Measurements from ENCODE around the gene PTPRJ. TPM values are rescaled to one million over a fixed set of nuclear protein-coding genes. Genes with fewer than 3 reads are reported as not detected.

Gene PTPRJ
- polyA plus RNA-seq, 1 donor (not counting 4 experiments of a cell fraction or from before 2014, with no cell fraction given) = 0.84 TPM

DNA sequence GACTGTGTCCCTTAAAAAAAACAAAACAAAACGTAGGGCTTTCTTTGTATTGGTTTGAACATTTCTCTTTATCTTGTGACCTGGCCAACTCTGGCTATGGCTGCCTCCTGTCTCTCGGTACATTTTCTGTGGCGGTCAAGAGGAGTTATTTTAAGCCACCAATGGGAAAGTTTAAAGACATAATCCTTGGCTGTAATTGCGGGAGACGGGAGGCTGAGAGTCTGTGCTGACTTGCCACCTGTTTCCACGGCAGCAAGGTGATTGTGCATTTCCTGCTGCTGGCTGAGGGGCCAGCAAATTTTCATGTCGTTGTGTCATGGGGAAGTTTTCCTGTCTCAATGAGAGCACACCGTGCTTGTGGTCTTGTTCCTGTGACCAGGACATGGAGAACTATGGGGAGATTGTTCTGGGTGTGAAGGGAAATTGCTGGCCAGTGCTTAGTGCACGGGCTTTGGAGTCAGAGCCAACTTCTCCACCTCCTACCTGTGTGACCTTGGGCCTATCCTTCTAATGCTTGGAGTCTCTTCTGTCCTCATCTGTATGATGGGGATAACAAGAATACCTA is 11.0 kb downstream of the PTPRJ start:
- no peak overlapping the region for H2AFZ ChIP-seq (ENCODE audit: control insufficient read depth, low read length)
- no peaks in the 10 kb centered on the region for H3K79me2 ChIP-seq (ENCODE audit: control insufficient read depth, insufficient read depth, low read length)
- no peak overlapping the region for H3K27ac ChIP-seq (ENCODE audit: control insufficient read depth, insufficient read depth, low read length)
- no peak overlapping the region for H3K4me3 ChIP-seq (ENCODE audit: control insufficient read depth in 2 of 3, extremely low read depth in 1 of 3, insufficient read depth in 2 of 3, low read depth in 1 of 3, low read length in 3 of 3)
- H3K27me3 ChIP-seq (ENCODE audit: control insufficient read depth, extremely low read depth, insufficient read depth, low read length) = no peaks in the 10 kb centered on the region
- no peaks in the 10 kb centered on the region for H3K9me3 ChIP-seq (ENCODE audit: control insufficient read depth, low read depth, low read length)
- TF ChIP-seq EZH2 (IDR thresholded peaks at IDR 0.05; ENCODE audit: low read length) = no peak
- TF ChIP-seq, protein P1, sequence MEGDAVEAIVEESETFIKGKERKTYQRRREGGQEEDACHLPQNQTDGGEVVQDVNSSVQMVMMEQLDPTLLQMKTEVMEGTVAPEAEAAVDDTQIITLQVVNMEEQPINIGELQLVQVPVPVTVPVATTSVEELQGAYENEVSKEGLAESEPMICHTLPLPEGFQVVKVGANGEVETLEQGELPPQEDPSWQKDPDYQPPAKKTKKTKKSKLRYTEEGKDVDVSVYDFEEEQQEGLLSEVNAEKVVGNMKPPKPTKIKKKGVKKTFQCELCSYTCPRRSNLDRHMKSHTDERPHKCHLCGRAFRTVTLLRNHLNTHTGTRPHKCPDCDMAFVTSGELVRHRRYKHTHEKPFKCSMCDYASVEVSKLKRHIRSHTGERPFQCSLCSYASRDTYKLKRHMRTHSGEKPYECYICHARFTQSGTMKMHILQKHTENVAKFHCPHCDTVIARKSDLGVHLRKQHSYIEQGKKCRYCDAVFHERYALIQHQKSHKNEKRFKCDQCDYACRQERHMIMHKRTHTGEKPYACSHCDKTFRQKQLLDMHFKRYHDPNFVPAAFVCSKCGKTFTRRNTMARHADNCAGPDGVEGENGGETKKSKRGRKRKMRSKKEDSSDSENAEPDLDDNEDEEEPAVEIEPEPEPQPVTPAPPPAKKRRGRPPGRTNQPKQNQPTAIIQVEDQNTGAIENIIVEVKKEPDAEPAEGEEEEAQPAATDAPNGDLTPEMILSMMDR (optimal IDR thresholded peaks at IDR 0.05 in 1 of 3, IDR thresholded peaks at IDR 0.05 in 1 of 3, conservative IDR thresholded peaks at IDR 0.05 in 1 of 3; ENCODE audit: extremely low read depth in 1 of 3, insufficient read depth in 2 of 3, low read length in 3 of 3) = no peak
- H3K36me3 ChIP-seq (ENCODE audit: control insufficient read depth in 2 of 2, extremely low read depth in 1 of 2, insufficient read depth in 2 of 2, low read length in 2 of 2) = no peaks in the 10 kb centered on the region
- H3K4me1 ChIP-seq (ENCODE audit: control insufficient read depth, extremely low read depth, insufficient read depth, low read length) = peaks cover 7% of the 10 kb centered on the region
- no peaks in the 10 kb centered on the region for H4K20me1 ChIP-seq (ENCODE audit: control insufficient read depth, extremely low read depth, insufficient read depth, low read length)
- no peak for FAIRE-seq
- no peak for DNase-seq (ENCODE audit: low read depth, low spot score)
- no peaks in the 10 kb centered on the region for H3K9me1 ChIP-seq (ENCODE audit: control insufficient read depth, extremely low read depth, insufficient read depth, low read length)
- H3K9ac ChIP-seq (ENCODE audit: control insufficient read depth, extremely low read depth, insufficient read depth, low read length) = no peak overlapping the region
- dilution Hi-C loops (cut with MboI; ENCODE audit: extremely low pct_ligation_motif_present, low sequenced_read_pairs) = no loop called here
- H3K4me2 ChIP-seq (ENCODE audit: control insufficient read depth, extremely low read depth, insufficient read depth, low read depth, low read length) = peak overlapping the region; percentile 44

DNA sequence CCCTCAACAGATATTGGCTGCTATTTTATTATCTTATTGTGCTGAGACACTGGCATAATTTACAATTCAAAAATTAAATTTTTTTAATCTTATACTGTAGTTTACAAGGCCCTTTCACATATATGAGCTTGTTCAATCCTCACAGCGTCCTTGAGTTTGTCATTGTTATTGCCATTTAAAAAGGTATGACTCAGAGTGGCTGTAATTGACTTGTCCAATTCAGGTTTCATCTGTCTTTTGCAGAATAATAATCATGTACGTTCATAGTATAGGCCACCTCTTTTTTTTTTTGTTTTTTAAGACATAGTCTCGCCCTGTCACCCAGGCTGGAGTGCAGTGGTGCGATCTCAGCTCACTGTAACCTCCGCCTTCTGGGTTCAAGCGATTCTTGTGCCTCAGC is 11.5 kb downstream of the PTPRJ start:
- Histone ChIP-seq H3K4me1 (ENCODE audit: control insufficient read depth, extremely low read depth, insufficient read depth, low read length) (peaks cover 7% of the 10 kb centered on the region), H3K36me3 (ENCODE audit: control insufficient read depth in 2 of 2, extremely low read depth in 1 of 2, insufficient read depth in 2 of 2, low read length in 2 of 2) (no peaks in the 10 kb centered on the region), H3K79me2 (ENCODE audit: control insufficient read depth, insufficient read depth, low read length) (no peaks in the 10 kb centered on the region), H2AFZ (ENCODE audit: control insufficient read depth, low read length) (no peak overlapping the region), H3K27ac (ENCODE audit: control insufficient read depth, insufficient read depth, low read length) (no peak overlapping the region), H4K20me1 (ENCODE audit: control insufficient read depth, extremely low read depth, insufficient read depth, low read length) (no peaks in the 10 kb centered on the region), H3K4me3 (ENCODE audit: control insufficient read depth in 2 of 3, extremely low read depth in 1 of 3, insufficient read depth in 2 of 3, low read depth in 1 of 3, low read length in 3 of 3) (no peak overlapping the region), H3K9ac (ENCODE audit: control insufficient read depth, extremely low read depth, insufficient read depth, low read length) (no peak overlapping the region), H3K4me2 (ENCODE audit: control insufficient read depth, extremely low read depth, insufficient read depth, low read depth, low read length) (no peak overlapping the region), H3K9me3 (ENCODE audit: control insufficient read depth, low read depth, low read length) (no peaks in the 10 kb centered on the region), H3K9me1 (ENCODE audit: control insufficient read depth, extremely low read depth, insufficient read depth, low read length) (no peaks in the 10 kb centered on the region), H3K27me3 (ENCODE audit: control insufficient read depth, extremely low read depth, insufficient read depth, low read length) (no peaks in the 10 kb centered on the region)
- FAIRE-seq = no peak
- dilution Hi-C loops (cut with MboI; ENCODE audit: extremely low pct_ligation_motif_present, low sequenced_read_pairs) = no loop called here
- TF ChIP-seq, protein P1 (optimal IDR thresholded peaks at IDR 0.05 in 1 of 3, IDR thresholded peaks at IDR 0.05 in 1 of 3, conservative IDR thresholded peaks at IDR 0.05 in 1 of 3; ENCODE audit: extremely low read depth in 1 of 3, insufficient read depth in 2 of 3, low read length in 3 of 3) = no peak
- no peak for TF ChIP-seq EZH2 (IDR thresholded peaks at IDR 0.05; ENCODE audit: low read length)
- DNase-seq (ENCODE audit: low read depth, low spot score) = no peak
